ENCODE data around the gene GPR37L1. TPM values are rescaled to one million over a fixed set of nuclear protein-coding genes. Genes with fewer than 3 reads are reported as not detected.

Gene GPR37L1
- total RNA-seq (2021; fragmentation: NEBNext Ultra II Directional; extraction: Animal tissue kit (Norgen Biotek cat#: 25700)) (0.08 and 0.13 TPM in 2 replicates), polyA plus RNA-seq (2011; rRNA removed) (0.23 and 0.25 TPM in 2 replicates), polyA minus RNA-seq (2011; rRNA and poly(A)+ RNA removed) (0.13 and 0.22 TPM in 2 replicates)
- 0.16 TPM for polyA plus RNA-seq (2011; cell fraction: cytosol; rRNA removed)
- 0.17 TPM for polyA plus RNA-seq (2011; cell fraction: nucleus; rRNA removed)
- polyA plus RNA-seq (2012, experiment 1 of 2): 0.18 to 0.20 TPM (median 0.20 TPM) in 4 replicates
- 0.09 TPM for polyA plus RNA-seq (2012, experiment 2 of 2)
- polyA plus RNA-seq (2013, experiment 1 of 2): 0.10 TPM
- polyA plus RNA-seq (2013, experiment 2 of 2): 0.15 TPM
- not detected for polyA minus RNA-seq (2011; cell fraction: cytosol; rRNA and poly(A)+ RNA removed)
- 0.50 TPM for polyA minus RNA-seq (2011; cell fraction: nucleus; rRNA and poly(A)+ RNA removed)
- long read RNA-seq, experiment 1: 0 reads
- long read RNA-seq, experiment 2: 0 reads

GRCh38 chr1:202122639-202123335 lies at the start of gene GPR37L1:
Gene GPR37L1 (plus strand): TSS chr1:202122917. CDS start chr1:202122964, 47 bp downstream.
- Histone ChIP-seq H3K4me3 (ENCODE audit: extremely low read depth in 1 of 4, insufficient read depth in 2 of 4, low read depth in 3 of 4, low read length in 4 of 4) (no peak within 1 kb of the TSS), H3K79me2 (ENCODE audit: control insufficient read depth in 1 of 2, insufficient read depth in 2 of 2, low read length in 2 of 2) (no peaks in the 10 kb centered on the region), H3K36me3 (ENCODE audit: control insufficient read depth in 2 of 4, insufficient read depth in 4 of 4, low read length in 3 of 4) (no peaks in the 10 kb centered on the region), H4K5ac (ENCODE audit: insufficient read length, low read depth, low read length) (no peak within 1 kb of the TSS), H3K56ac (replicated peaks; ENCODE audit: insufficient read length, low read depth, low read length) (no peak within 1 kb of the TSS), H2AK5ac (ENCODE audit: low read depth, low read length) (no peak within 1 kb of the TSS), H3K27me3 (replicated peaks in 1 of 4; ENCODE audit: control insufficient read depth in 3 of 4, extremely low read depth in 1 of 4, insufficient read depth in 3 of 4, low read length in 3 of 4) (no peaks in the 10 kb centered on the region), H3K4me2 (ENCODE audit: insufficient read depth in 1 of 2, low read depth in 2 of 2, low read length in 2 of 2) (no peak within 1 kb of the TSS), H3K9ac (replicated peaks in 1 of 4; ENCODE audit: extremely low read depth in 1 of 4, low read depth in 3 of 4, low read length in 3 of 4) (no peak within 1 kb of the TSS; a peak in 1 of 7 replicates), H2BK20ac (ENCODE audit: low read length) (0 out of 2 replicates have a peak within 1 kb of the TSS, but pooled peaks have one; percentile 64), H3K4me1 (replicated peaks in 1 of 4; ENCODE audit: control insufficient read depth in 3 of 4, insufficient read depth in 4 of 4, low read length in 3 of 4) (peaks cover 0 to 5% (median 4%) of the 10 kb centered on the region in 4 experiments; a peak in 6 of 7 replicates), H2BK120ac (replicated peaks; ENCODE audit: low read depth, low read length) (no peak within 1 kb of the TSS), H2BK5ac (ENCODE audit: low read depth, low read length) (0 out of 2 replicates have a peak within 1 kb of the TSS, but pooled peaks have one; percentile 27), H3K79me1 (ENCODE audit: low read depth, low read length) (no peaks in the 10 kb centered on the region), H2BK12ac (ENCODE audit: low read depth, low read length) (0 out of 2 replicates have a peak within 1 kb of the TSS, but pooled peaks have one; percentile 55), H3K4ac (replicated peaks; ENCODE audit: insufficient read length, low read depth, low read length) (peak within 1 kb of the TSS; percentile 72), H3K27ac (ENCODE audit: low read depth, low read length) (no peak within 1 kb of the TSS), H4K91ac (replicated peaks; ENCODE audit: insufficient read length, low read length) (peak within 1 kb of the TSS; percentile 67), H4K8ac (ENCODE audit: extremely low read depth, insufficient read depth, low read length) (peak within 1 kb of the TSS; percentile 82), H4K20me1 (replicated peaks in 1 of 2; ENCODE audit: control insufficient read depth in 1 of 2, insufficient read depth in 2 of 2, low read length in 2 of 2) (no peaks in the 10 kb centered on the region), H3K23me2 (ENCODE audit: low read depth, low read length) (no peaks in the 10 kb centered on the region), H2BK15ac (ENCODE audit: low read length) (0 out of 2 replicates have a peak within 1 kb of the TSS, but pooled peaks have one; percentile 92), H2AFZ (ENCODE audit: low read length) (peak within 1 kb of the TSS; percentile 55; the same call in 1 of the 2 replicates), H3K18ac (ENCODE audit: extremely low read depth, low read length) (peak within 1 kb of the TSS; percentile 38; the same call in 1 of the 2 replicates), H3K14ac (ENCODE audit: insufficient read length) (no peak within 1 kb of the TSS), H3K9me3 (ENCODE audit: insufficient read depth in 2 of 2, low read depth in 1 of 2, low read length in 1 of 2) (no peaks in the 10 kb centered on the region), H3K23ac (ENCODE audit: insufficient read length) (no peak within 1 kb of the TSS)
- POLR2A ChIA-PET (ENCODE audit: partially characterized antibody): interaction anchor here (0.8 to 7.2 kb wide), 8 partner anchors 9 to 167 kb away, joined by 3 to 98 read pairs (median 6); partner anchors contain the start of genes ELF3 and TIMM17A
- FAIRE-seq (no peak), DNase-seq (ENCODE audit: low read depth in 1 of 2, low spot score in 2 of 2) (peak; percentile 56 to 81)
- WGBS, 2 experiments (ENCODE audit: extremely low coverage in 1 of 2, insufficient coverage in 1 of 2, insufficient read length in 1 of 2, insufficient replicate concordance in 2 of 2, low coverage in 1 of 2, low lambda C conversion rate in 2 of 2, missing lambda C conversion rate in 1 of 2): 52% methylated on average over 19 of the region's 19 CpGs; no CpG with 5 or more reads in 1 of the 2 experiments
- CTCF ChIA-PET (ENCODE audit: partially characterized antibody): interaction anchor here (0.6 to 29.2 kb wide), 19 partner anchors 10 to 690 kb away, joined by 3 to 1014 read pairs (median 4); partner anchors contain the start of genes ARL8A, ELF3 and RNPEP
- TF ChIP-seq KDM4A (IDR thresholded peaks at IDR 0.05; ENCODE audit: low read depth, low read length, severe bottlenecking) (no peak), RFX5 (IDR thresholded peaks at IDR 0.05; ENCODE audit: borderline replicate concordance, low read depth, low read length) (no peak), SAP30 (IDR thresholded peaks at IDR 0.05; ENCODE audit: insufficient read depth, insufficient replicate concordance, low read length) (no peak), SRF (IDR thresholded peaks at IDR 0.05; ENCODE audit: low read depth, low read length) (no peak), SP1 (IDR thresholded peaks at IDR 0.05; ENCODE audit: low read depth, low read length) (no peak), RNF2 (IDR thresholded peaks at IDR 0.05; ENCODE audit: borderline replicate concordance, low read depth, low read length, missing control alignments, poor library complexity, severe bottlenecking) (no peak), POU5F1 (IDR thresholded peaks at IDR 0.05; ENCODE audit: low read depth, low read length) (no peak), TEAD4 (IDR thresholded peaks at IDR 0.05; ENCODE audit: low read depth, low read length) (no peak), SIX5 (IDR thresholded peaks at IDR 0.05; ENCODE audit: low read depth, low read length) (no peak)
